ENCODE data around the gene FNIP2.

- TF ChIP-seq ZNF584 (CRISPR knock-in tag; IDR thresholded peaks at IDR 0.05; ENCODE audit: low read depth) (no peak), TCF3 (CRISPR knock-in tag; IDR thresholded peaks at IDR 0.05) (no peak), HNRNPLL (IDR thresholded peaks at IDR 0.05; ENCODE audit: low read depth, low read length, poor library complexity, severe bottlenecking) (no peak), NCOR1 (IDR thresholded peaks at IDR 0.05) (no peak), TSHZ1 (CRISPR knock-in tag; IDR thresholded peaks at IDR 0.05) (no peak), KLF10 (CRISPR knock-in tag; IDR thresholded peaks at IDR 0.05) (no peak), RBM25 (IDR thresholded peaks at IDR 0.05; ENCODE audit: low read depth, low read length, severe bottlenecking) (no peak), SAFB2 (IDR thresholded peaks at IDR 0.05; ENCODE audit: borderline replicate concordance, low read depth, low read length, severe bottlenecking) (no peak), ELF4 (CRISPR knock-in tag; IDR thresholded peaks at IDR 0.05) (no peak), CUX1 (CRISPR knock-in tag; IDR thresholded peaks at IDR 0.05) (no peak), HNRNPH1 (optimal IDR thresholded peaks at IDR 0.05; ENCODE audit: low read depth, low read length) (no peak)
- TF ChIP-seq, protein P1, sequence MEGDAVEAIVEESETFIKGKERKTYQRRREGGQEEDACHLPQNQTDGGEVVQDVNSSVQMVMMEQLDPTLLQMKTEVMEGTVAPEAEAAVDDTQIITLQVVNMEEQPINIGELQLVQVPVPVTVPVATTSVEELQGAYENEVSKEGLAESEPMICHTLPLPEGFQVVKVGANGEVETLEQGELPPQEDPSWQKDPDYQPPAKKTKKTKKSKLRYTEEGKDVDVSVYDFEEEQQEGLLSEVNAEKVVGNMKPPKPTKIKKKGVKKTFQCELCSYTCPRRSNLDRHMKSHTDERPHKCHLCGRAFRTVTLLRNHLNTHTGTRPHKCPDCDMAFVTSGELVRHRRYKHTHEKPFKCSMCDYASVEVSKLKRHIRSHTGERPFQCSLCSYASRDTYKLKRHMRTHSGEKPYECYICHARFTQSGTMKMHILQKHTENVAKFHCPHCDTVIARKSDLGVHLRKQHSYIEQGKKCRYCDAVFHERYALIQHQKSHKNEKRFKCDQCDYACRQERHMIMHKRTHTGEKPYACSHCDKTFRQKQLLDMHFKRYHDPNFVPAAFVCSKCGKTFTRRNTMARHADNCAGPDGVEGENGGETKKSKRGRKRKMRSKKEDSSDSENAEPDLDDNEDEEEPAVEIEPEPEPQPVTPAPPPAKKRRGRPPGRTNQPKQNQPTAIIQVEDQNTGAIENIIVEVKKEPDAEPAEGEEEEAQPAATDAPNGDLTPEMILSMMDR (IDR thresholded peaks at IDR 0.05 in 2 of 3, conservative IDR thresholded peaks at IDR 0.05 in 1 of 3; ENCODE audit: insufficient read depth in 2 of 3, low read depth in 1 of 3, low read length in 3 of 3): peak in 2 of 3 experiments; percentile 14 to 21; a peak in 1 of 6 replicates
- TF ChIP-seq, protein P2, sequence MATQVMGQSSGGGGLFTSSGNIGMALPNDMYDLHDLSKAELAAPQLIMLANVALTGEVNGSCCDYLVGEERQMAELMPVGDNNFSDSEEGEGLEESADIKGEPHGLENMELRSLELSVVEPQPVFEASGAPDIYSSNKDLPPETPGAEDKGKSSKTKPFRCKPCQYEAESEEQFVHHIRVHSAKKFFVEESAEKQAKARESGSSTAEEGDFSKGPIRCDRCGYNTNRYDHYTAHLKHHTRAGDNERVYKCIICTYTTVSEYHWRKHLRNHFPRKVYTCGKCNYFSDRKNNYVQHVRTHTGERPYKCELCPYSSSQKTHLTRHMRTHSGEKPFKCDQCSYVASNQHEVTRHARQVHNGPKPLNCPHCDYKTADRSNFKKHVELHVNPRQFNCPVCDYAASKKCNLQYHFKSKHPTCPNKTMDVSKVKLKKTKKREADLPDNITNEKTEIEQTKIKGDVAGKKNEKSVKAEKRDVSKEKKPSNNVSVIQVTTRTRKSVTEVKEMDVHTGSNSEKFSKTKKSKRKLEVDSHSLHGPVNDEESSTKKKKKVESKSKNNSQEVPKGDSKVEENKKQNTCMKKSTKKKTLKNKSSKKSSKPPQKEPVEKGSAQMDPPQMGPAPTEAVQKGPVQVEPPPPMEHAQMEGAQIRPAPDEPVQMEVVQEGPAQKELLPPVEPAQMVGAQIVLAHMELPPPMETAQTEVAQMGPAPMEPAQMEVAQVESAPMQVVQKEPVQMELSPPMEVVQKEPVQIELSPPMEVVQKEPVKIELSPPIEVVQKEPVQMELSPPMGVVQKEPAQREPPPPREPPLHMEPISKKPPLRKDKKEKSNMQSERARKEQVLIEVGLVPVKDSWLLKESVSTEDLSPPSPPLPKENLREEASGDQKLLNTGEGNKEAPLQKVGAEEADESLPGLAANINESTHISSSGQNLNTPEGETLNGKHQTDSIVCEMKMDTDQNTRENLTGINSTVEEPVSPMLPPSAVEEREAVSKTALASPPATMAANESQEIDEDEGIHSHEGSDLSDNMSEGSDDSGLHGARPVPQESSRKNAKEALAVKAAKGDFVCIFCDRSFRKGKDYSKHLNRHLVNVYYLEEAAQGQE (IDR thresholded peaks at IDR 0.05; ENCODE audit: borderline replicate concordance): peak; percentile 9; the same call in 1 of the 2 replicates
- TF ChIP-seq, protein P2 (CRISPR knock-in tag; IDR thresholded peaks at IDR 0.05; ENCODE audit: low read depth): no peak
Observed at GRCh38 chr4:158787709-158788475, 19.1 kb downstream of the FNIP2 start.

Data from K562 (cell line).